ENCODE measurements around the gene LIN7A. TPM values are rescaled to one million over a fixed set of nuclear protein-coding genes. Genes with fewer than 3 reads are reported as not detected.

LIN7A gene
- polyA plus RNA-seq, 1 donor from 2014 or later = not detected

DNA sequence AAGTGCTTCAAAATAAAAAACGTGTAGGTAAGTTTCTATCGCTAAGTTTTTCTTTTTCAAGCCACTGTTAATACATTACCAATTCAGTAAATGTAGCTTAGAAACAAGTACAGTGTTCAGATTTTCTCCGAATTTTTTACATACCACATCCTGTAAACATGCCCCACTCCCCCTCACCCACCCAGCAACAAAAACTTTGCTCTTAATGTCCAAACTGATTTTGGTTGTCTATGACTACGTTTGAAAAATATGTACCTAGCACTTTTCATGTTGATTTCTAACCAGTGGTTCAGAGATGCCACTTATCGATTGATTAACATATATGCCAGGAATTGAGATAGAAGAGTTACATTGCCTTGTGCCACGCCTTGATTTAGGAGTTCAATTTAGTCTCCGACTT lies 663 bp upstream of the LIN7A start:
- Mint-ChIP-seq H3K27ac (no peak overlapping the region), H3K4me3 (no peak overlapping the region), H3K27me3 (peaks cover 15% of the 10 kb centered on the region), H3K36me3 (no peaks in the 10 kb centered on the region), H3K4me1 (no peaks in the 10 kb centered on the region), H3K9me3 (peaks cover 0 to 5% (median 0%) of the 10 kb centered on the region in 3 donors)

DNA sequence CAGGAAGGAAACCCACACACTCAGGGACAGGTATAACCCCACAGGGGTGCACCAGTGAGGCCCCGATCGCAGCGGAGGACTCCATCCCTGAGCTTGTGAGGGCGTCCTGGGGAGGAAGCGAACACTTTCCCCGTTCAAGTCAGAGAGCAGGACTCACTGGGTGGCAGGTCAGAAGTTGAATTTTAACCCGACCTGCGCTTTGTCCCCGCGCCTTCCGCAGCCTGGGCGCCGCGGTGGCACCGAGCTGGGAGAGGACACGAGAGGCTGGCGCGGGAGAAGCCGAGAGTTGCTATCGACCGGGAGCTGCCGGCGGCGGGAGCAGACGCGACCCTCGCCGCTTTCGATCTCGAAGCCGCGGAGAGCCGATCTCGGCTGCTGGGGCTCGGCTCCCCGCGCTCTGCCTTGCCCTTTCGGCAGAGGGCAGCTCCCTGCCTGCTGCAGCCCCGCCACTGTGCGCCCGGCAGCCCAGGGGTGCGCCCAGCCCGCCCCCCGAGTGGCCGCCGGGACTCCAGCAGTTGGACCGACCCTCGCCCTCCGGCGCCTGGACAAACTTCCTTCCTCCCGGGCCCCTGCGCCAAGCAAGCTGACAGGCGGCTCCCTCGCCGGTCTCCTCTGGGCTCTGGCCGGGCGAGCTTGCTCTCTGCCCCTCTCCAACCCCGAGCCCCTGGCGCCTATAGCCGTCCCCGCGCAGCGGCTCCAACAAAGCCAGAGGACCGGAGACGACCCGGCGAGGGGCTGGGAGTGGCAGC lies 918 bp downstream of the LIN7A start:
- no peaks in the 10 kb centered on the region for H3K4me1 Mint-ChIP-seq
- peaks cover 0 to 5% (median 0%) of the 10 kb centered on the region in 3 donors for H3K9me3 Mint-ChIP-seq
- H3K27ac Mint-ChIP-seq = no peak overlapping the region
- H3K27me3 Mint-ChIP-seq = peaks cover 15% of the 10 kb centered on the region
- H3K36me3 Mint-ChIP-seq = no peaks in the 10 kb centered on the region
- H3K4me3 Mint-ChIP-seq = peak overlapping the region in 1 of 4 donors; percentile 82

DNA sequence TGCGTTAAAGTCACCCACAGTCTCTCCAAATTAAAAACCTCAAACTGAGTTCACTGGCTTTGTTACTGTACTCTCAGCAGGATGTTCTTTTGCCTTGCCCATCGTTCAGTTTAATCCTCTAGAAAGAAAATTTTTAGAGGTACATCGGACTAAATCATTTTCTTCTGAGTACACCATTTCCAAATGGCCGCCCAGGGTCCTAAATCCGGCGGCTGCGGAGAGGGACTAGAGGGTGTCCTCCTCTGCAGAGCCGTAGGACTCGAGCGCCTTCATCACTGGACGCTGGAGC lies 1.4 kb downstream of the LIN7A start:
- Mint-ChIP-seq H3K27ac (no peak overlapping the region), H3K27me3 (peaks cover 15% of the 10 kb centered on the region), H3K4me1 (no peaks in the 10 kb centered on the region), H3K36me3 (no peaks in the 10 kb centered on the region), H3K9me3 (peaks cover 0 to 5% (median 0%) of the 10 kb centered on the region in 3 donors), H3K4me3 (peak overlapping the region in 1 of 4 donors; percentile 82)

DNA sequence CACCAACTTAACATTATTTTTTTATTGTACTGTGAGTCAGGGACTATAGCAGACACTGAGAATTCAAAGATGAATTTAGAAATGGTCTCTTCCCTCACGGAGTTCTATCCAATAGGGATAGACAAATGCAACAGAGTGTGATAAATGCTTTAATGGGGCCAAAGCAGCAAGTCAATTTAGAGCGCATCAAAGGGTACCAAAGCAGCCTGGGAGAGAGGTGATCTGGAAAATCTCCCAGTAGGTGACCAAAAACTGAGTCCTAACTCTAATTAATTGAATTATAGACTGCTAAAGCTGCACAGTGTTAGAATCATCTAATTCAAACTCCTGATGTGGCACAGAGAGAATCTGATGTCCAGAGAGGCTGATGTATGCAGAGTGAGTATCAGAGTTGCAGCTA lies 2.6 kb downstream of the LIN7A start:
- H3K4me1 Mint-ChIP-seq = no peaks in the 10 kb centered on the region
- peaks cover 0 to 5% (median 0%) of the 10 kb centered on the region in 3 donors for H3K9me3 Mint-ChIP-seq
- peaks cover 15% of the 10 kb centered on the region for H3K27me3 Mint-ChIP-seq
- no peak overlapping the region for H3K4me3 Mint-ChIP-seq
- H3K27ac Mint-ChIP-seq = no peak overlapping the region
- no peaks in the 10 kb centered on the region for H3K36me3 Mint-ChIP-seq

DNA sequence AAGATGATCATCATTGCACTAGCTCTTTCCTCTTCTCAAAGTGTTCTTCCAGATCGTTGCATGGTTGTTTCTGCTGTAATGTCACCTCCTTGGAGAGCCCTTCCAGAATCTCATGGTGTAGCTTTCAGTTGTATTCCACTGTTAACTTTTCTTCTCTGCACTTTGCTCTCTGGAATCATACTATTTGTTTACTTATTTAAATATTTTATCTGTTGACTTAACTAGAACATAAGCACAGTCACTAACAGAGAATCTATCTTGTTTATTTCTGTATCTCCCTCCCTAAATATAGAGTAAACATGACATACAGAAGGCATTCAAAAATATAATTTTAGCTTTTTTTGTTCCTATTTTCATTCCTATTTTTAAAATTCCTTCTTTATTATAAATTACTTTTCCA lies 11.8 kb downstream of the LIN7A start:
- no peak overlapping the region for H3K4me3 Mint-ChIP-seq

DNA sequence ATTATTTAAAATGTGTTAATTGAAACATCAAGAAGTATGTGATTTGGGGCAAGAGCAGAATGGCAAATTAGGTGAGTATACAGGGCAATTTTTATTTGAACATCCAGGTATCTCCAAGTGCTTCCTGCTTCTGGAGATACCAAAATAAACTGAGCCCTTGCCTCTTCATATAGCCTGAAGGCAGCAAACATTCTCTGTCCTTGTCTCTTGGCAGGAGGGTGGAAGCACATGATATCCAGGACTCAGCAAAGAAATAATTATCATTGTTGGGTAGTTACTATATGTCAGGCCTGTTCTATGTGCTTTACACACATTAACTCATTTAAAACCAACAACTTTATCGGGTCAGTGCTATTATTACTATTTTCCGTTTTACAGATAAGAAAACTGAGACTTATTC lies 12.5 kb downstream of the LIN7A start:
- Mint-ChIP-seq H3K4me1 (no peaks in the 10 kb centered on the region), H3K36me3 (no peaks in the 10 kb centered on the region), H3K9me3 (peaks cover 0 to 4% (median 2%) of the 10 kb centered on the region in 3 donors), H3K27me3 (no peaks in the 10 kb centered on the region), H3K27ac (no peak overlapping the region), H3K4me3 (no peak overlapping the region)

More for the DNA sequence above, 11.8 kb downstream of the LIN7A start:
- Mint-ChIP-seq H3K27ac (no peak overlapping the region), H3K9me3 (peaks cover 0 to 3% (median 2%) of the 10 kb centered on the region in 3 donors), H3K36me3 (no peaks in the 10 kb centered on the region), H3K27me3 (no peaks in the 10 kb centered on the region), H3K4me1 (no peaks in the 10 kb centered on the region)

DNA sequence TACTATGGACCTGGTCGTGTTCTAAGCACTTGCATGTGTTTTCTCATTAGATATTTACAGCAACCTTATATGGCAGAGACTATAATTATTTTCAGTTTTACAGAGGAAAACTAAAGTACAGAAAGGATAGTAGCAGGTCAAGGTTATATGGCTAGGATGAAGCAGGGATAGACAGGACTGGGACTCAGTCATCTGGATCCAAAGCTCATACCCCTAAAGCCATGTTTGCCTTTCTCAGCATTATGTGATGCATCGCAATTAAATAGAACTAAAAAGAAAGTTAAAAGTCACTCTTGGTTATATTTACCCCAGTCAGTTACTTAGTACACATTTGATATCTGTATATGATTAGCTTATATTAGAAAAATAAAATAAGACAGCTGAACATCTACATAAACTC lies 13.3 kb downstream of the LIN7A start:
- no peaks in the 10 kb centered on the region for H3K36me3 Mint-ChIP-seq
- no peak overlapping the region for H3K4me3 Mint-ChIP-seq
- H3K27me3 Mint-ChIP-seq = no peaks in the 10 kb centered on the region
- no peak overlapping the region for H3K27ac Mint-ChIP-seq
- no peaks in the 10 kb centered on the region for H3K4me1 Mint-ChIP-seq
- H3K9me3 Mint-ChIP-seq = peaks cover 0 to 5% (median 2%) of the 10 kb centered on the region in 3 donors

DNA sequence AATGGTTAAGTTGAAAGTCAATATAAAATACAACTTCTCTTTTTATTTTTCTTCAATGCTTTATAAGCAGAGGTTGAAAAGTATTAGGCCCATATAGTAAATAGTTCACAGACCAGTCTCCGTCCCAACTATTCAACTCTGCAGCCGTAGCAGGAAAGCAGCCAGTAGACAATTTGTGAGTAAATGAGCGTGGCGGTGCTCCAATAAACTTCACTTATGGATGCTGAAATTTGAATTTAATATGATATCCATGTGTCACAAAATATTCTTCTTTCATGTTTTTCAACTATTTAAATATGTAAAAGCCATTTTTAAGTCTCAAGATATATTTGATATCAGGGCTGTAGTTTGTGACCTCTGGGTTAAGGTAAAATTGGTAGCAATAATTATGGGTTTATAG lies 17.7 kb downstream of the LIN7A start:
- Mint-ChIP-seq H3K4me1 (no peaks in the 10 kb centered on the region), H3K4me3 (no peak overlapping the region), H3K27me3 (no peaks in the 10 kb centered on the region)

DNA sequence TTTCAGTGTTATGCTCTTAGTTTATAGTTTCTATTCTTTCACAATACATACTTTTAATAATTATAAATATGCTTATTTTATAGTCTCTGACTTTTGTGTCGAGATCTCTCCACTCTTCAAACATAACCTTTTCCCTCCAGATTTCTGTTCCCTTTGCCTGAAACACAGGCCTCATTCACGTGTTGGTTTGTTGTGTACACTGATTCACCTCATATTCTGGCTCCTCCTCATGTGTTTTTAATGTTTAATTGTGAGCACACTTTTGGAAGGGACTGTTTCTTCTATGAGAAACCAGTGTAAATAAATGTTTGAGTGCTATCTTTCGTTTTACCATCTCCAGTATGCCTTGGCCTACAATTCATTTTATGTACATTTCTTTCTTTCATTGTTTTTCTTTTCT lies 20.1 kb downstream of the LIN7A start:
- peaks cover 1 to 8% (median 1%) of the 10 kb centered on the region in 3 donors for H3K9me3 Mint-ChIP-seq
- no peak overlapping the region for H3K27ac Mint-ChIP-seq
- H3K27me3 Mint-ChIP-seq = no peaks in the 10 kb centered on the region
- H3K36me3 Mint-ChIP-seq = no peaks in the 10 kb centered on the region
- no peaks in the 10 kb centered on the region for H3K4me1 Mint-ChIP-seq
- no peak overlapping the region for H3K4me3 Mint-ChIP-seq

More for the DNA sequence above, 17.7 kb downstream of the LIN7A start:
- Mint-ChIP-seq H3K9me3 (peaks cover 0 to 1% (median 1%) of the 10 kb centered on the region in 3 donors), H3K27ac (no peak overlapping the region), H3K36me3 (no peaks in the 10 kb centered on the region)

DNA sequence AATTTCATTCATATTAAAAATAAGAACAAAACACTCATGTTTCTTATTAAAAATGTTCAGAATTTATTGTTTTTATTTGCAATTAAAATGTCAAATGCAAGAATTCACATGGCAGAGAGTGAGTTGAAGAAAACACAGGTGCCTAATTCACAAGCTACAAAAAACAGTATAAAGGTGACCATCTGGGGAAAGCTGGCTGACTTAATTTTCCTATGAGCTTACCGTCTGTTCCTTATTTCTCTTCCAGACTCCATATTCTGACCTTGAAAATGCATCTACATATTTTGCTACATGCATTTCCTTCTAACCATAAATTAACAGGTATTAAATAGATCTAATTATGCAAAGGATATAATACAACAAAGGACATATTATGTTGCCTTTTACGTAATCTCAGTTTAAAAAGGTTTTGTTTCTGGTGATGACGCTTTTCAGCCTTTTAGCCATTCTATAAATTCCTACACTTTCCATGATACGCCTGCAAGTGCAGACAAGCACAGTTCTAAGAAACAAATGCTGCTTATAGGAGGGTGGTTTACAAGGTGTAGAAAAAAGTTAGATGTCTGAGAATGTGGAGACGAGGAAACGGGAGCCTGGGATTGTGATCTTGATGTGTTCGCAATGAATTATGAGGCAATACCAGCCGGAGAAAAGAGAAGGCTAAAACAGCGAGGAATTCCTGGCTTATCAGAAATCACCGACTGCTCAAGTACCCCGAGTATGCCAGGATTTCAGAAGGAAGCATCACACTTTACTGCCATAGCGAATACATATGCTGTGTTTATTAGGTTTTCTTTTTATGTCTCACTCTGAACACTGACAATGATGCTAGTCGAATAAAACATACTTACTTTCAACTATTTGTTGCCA lies 24.6 kb downstream of the LIN7A start:
- peaks cover 0 to 8% (median 1%) of the 10 kb centered on the region in 3 donors for H3K9me3 Mint-ChIP-seq
- no peak overlapping the region for H3K27ac Mint-ChIP-seq
- H3K36me3 Mint-ChIP-seq = no peaks in the 10 kb centered on the region
- no peak overlapping the region for H3K4me3 Mint-ChIP-seq
- no peaks in the 10 kb centered on the region for H3K27me3 Mint-ChIP-seq
- no peaks in the 10 kb centered on the region for H3K4me1 Mint-ChIP-seq

DNA sequence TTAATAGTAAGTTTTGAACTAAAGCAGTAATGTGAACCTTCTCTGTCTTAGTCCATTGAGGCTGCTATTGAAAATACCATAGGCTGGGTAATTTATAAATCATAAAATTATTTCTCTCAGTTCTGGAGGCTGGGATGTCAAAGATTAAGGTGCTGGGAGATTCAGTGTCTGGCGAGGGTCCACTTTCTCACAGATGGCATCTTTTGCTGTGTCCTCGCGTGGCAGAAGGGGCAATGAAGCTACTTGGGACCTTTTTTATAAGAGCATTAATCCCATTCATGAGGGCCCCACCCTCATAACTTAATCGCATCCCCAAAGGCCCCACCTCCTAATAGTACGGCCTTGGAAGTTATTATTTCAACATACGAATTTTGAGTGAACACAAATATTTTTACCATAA lies 28.4 kb downstream of the LIN7A start:
- Mint-ChIP-seq H3K27ac (no peak overlapping the region), H3K27me3 (no peaks in the 10 kb centered on the region), H3K4me1 (no peaks in the 10 kb centered on the region), H3K36me3 (no peaks in the 10 kb centered on the region), H3K4me3 (no peak overlapping the region), H3K9me3 (peaks cover 0 to 6% (median 0%) of the 10 kb centered on the region in 3 donors)

DNA sequence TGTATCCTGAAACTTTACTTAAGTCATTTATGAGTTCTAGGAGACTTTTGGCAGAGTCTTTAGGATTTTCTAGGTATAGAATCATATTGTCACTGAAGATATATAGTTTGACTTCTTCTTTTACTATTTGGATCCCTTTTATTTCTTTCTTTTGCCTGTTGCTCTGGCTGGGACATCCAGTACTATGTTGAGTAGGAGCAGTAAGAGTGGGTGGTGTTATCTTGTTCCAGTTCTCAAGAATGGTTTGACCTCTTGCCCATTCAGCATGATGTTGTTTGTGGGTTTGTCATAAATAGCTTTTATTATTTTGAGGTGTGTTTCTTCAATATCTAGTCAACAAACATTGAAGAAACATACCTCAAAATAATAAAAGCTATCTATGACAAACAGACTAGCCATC lies 35.0 kb downstream of the LIN7A start:
- no peaks in the 10 kb centered on the region for H3K36me3 Mint-ChIP-seq
- H3K27ac Mint-ChIP-seq = no peak overlapping the region
- H3K27me3 Mint-ChIP-seq = no peaks in the 10 kb centered on the region
- H3K9me3 Mint-ChIP-seq = peaks cover 1 to 4% (median 3%) of the 10 kb centered on the region in 3 donors
- no peak overlapping the region for H3K4me3 Mint-ChIP-seq
- H3K4me1 Mint-ChIP-seq = no peaks in the 10 kb centered on the region

DNA sequence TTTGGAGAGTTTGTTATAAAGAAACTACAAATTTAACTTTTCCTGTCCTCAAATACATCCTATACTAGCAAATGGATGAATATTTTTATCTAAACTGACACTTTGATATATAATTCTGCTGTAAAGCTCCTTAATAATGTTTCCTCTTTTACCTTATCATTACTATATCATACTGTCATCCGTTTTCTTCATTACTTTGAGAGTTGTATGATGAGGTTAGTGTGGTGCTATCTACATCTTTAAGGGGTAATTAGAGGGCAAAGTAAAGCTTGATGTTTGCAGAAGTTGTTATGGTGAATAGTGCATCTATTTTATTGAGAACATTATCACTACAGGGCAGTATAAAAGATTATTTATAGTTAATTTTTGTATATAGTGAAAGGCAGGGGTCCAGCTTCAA lies 36.1 kb downstream of the LIN7A start:
- H3K27me3 Mint-ChIP-seq = no peaks in the 10 kb centered on the region
- H3K36me3 Mint-ChIP-seq = no peaks in the 10 kb centered on the region
- H3K9me3 Mint-ChIP-seq = peaks cover 3 to 4% (median 4%) of the 10 kb centered on the region in 3 donors
- no peak overlapping the region for H3K27ac Mint-ChIP-seq
- no peaks in the 10 kb centered on the region for H3K4me1 Mint-ChIP-seq
- H3K4me3 Mint-ChIP-seq = no peak overlapping the region

DNA sequence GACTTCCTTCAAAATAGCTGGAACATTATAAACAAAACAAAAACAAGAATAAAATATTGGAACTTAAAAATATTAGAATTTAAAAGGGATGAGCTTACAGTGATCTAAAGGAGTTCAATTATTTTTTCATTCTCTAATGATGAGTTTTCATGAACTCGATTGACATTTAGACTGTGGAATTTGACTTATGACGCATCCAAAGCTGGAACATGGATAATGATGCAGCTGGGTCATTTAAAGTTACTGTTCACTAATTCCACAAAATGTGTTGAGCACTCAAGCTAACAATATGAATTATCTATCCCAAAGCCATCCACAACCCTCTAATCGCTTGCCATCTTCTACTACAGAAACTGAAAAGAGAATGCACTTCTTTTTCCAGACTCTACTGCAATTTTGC lies 42.5 kb downstream of the LIN7A start:
- H3K27ac Mint-ChIP-seq = no peak overlapping the region
- no peaks in the 10 kb centered on the region for H3K27me3 Mint-ChIP-seq
- H3K36me3 Mint-ChIP-seq = no peaks in the 10 kb centered on the region
- peaks cover 6 to 8% (median 6%) of the 10 kb centered on the region in 3 donors for H3K9me3 Mint-ChIP-seq
- no peak overlapping the region for H3K4me3 Mint-ChIP-seq
- H3K4me1 Mint-ChIP-seq = no peaks in the 10 kb centered on the region

DNA sequence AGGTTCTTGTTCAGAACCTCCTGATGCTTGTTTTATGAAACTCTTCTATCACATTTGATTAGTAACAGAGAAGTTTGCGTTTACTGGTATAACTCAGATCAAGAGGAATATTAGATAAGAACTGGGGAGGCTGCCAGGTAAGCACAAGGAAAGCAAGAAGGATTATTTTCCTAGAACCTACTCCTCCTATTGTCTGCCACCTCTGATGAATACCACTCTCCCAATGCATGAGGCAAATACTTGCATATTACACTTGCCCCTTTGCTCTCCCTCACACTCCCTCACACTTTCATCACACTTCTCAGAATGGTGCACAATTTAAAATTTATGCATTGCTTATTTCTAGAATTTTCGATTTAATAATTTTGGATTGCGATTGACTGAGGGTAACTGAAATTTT lies 43.6 kb downstream of the LIN7A start:
- no peak overlapping the region for H3K27ac Mint-ChIP-seq
- no peaks in the 10 kb centered on the region for H3K27me3 Mint-ChIP-seq
- H3K4me1 Mint-ChIP-seq = no peaks in the 10 kb centered on the region
- no peak overlapping the region for H3K4me3 Mint-ChIP-seq
- no peaks in the 10 kb centered on the region for H3K36me3 Mint-ChIP-seq
- H3K9me3 Mint-ChIP-seq = peaks cover 6 to 8% (median 8%) of the 10 kb centered on the region in 3 donors

Data from IgD-negative memory B cell (primary cell).